WTC11 (cell line): ENCODE measurements around the gene HDAC9. TPM values are rescaled to one million over a fixed set of nuclear protein-coding genes. Genes with fewer than 3 reads are reported as not detected.

ENCODE experiments used
- ATAC-seq: fragments of 200-7000 bp; cut with Tn5 transposase; 2 replicates; pipeline ENCODE4 v1.10.0; 2021; ENCODE audit warnings: mild to moderate bottlenecking, moderate library complexity
- CTCF ChIA-PET: fragments of 300-600 bp; sonication (Branson Sonifier 250); formaldehyde crosslinking; loops from one replicate; lab custom pipeline; 2021; ENCODE audit warnings: antibody characterized with exemption; lab: Charles Lee
- POLR2A ChIA-PET: fragments of 350-600 bp; sonication (Branson Sonifier 250); formaldehyde crosslinking; loops from one replicate; lab custom pipeline; 2021; ENCODE audit warnings: antibody characterized with exemption; lab: Charles Lee
- DNase-seq: peaks from one replicate; pipeline ENCODE4 v3.0.0; 2021; ENCODE audit warnings: low spot score
- H3K27ac Mint-ChIP-seq: 2 replicates; pipeline ENCODE4 v1.8.0; 2021; ENCODE audit warnings: mixed read lengths
- H3K27me3 Mint-ChIP-seq: 2 replicates; pipeline ENCODE4 v1.8.0; 2021; ENCODE audit warnings: low read depth, mild to moderate bottlenecking, moderate library complexity, mixed read lengths
- H3K36me3 Mint-ChIP-seq: 2 replicates; pipeline ENCODE4 v1.8.0; 2021; ENCODE audit warnings: mixed read lengths
- H3K4me1 Mint-ChIP-seq: 2 replicates; pipeline ENCODE4 v1.8.0; 2022; ENCODE audit warnings: mixed read lengths
- H3K4me3 Mint-ChIP-seq: 2 replicates; pipeline ENCODE4 v1.8.0; 2021; ENCODE audit warnings: mild to moderate bottlenecking, moderate library complexity, mixed read lengths
- H3K9me3 Mint-ChIP-seq: 2 replicates; pipeline ENCODE4 v1.8.0; 2021; ENCODE audit warnings: mixed read lengths
- GABPB1 ChIP-seq: sonication (generic); formaldehyde crosslinking; IDR thresholded peaks from 2 replicates; pipeline ENCODE4 v1.8.1; 2023; ENCODE audit warnings: mild to moderate bottlenecking, missing genetic modification reagents
- GTF2I ChIP-seq: fragments of 250-450 bp; sonication (Bioruptor Pico); conservative IDR thresholded peaks from 2 replicates; pipeline ENCODE4 v1.4.0; 2021; ENCODE audit warnings: mild to moderate bottlenecking
- HMGA2 ChIP-seq: fragments of 250-450 bp; sonication (Bioruptor Pico); IDR thresholded peaks from 2 replicates; pipeline ENCODE4 v1.4.0; 2021; ENCODE audit warnings: mild to moderate bottlenecking, moderate library complexity
- JAZF1 ChIP-seq: fragments of 250-450 bp; sonication (Bioruptor Pico); IDR thresholded peaks from 2 replicates; pipeline ENCODE4 v1.9.0; 2021; ENCODE audit warnings: moderate library complexity, mild to moderate bottlenecking, inconsistent platforms
- JUN ChIP-seq: sonication (generic); formaldehyde crosslinking; IDR thresholded peaks from 2 replicates; pipeline ENCODE4 v1.8.0; 2023; ENCODE audit warnings: mild to moderate bottlenecking, missing genetic modification reagents
- NFYB ChIP-seq: sonication (generic); formaldehyde crosslinking; conservative IDR thresholded peaks from 2 replicates; pipeline ENCODE4 v1.8.0; 2022; ENCODE audit warnings: low read depth, missing genetic modification reagents
- OVOL2 ChIP-seq: fragments of 250-450 bp; sonication (Bioruptor Pico); IDR thresholded peaks from 2 replicates; pipeline ENCODE4 v1.9.0; 2021; ENCODE audit warnings: mild to moderate bottlenecking, borderline replicate concordance
- PRRX2 ChIP-seq: fragments of 250-450 bp; sonication (Bioruptor Pico); IDR thresholded peaks from 2 replicates; pipeline ENCODE4 v1.8.0; 2021; ENCODE audit warnings: mild to moderate bottlenecking
- SMAD3 ChIP-seq: sonication (generic); formaldehyde crosslinking; IDR thresholded peaks from 2 replicates; pipeline ENCODE4 v1.8.0; 2022; ENCODE audit warnings: missing genetic modification reagents, mild to moderate bottlenecking, borderline replicate concordance
- ZNF317 ChIP-seq: sonication (generic); formaldehyde crosslinking; IDR thresholded peaks from 2 replicates; pipeline ENCODE4 v1.8.1; 2023; ENCODE audit warnings: low read depth, mild to moderate bottlenecking, moderate library complexity, missing genetic modification reagents, borderline replicate concordance
- ZNF396 ChIP-seq: fragments of 250-450 bp; sonication (Bioruptor Pico); IDR thresholded peaks from 2 replicates; pipeline ENCODE4 v1.8.0; 2021; ENCODE audit warnings: mild to moderate bottlenecking, moderate library complexity, borderline replicate concordance
- ZNF671 ChIP-seq: fragments of 250-450 bp; sonication (Bioruptor Pico); IDR thresholded peaks from 2 replicates; pipeline ENCODE4 v1.8.0; 2021; ENCODE audit warnings: mild to moderate bottlenecking
- total RNA-seq: library from RNA; stranded (reverse); gene quantifications from 3 replicates; pipeline ENCODE4 v1.2.3, GENCODE V29; 2021
- TF ChIP-seq, protein P1 (sequence below): sonication (generic); formaldehyde crosslinking; IDR thresholded peaks from 2 replicates; pipeline ENCODE4 v1.8.1; 2022; ENCODE audit warnings: low read depth, missing genetic modification reagents, borderline replicate concordance
- TF ChIP-seq, protein P2 (sequence below): fragments of 250-450 bp; sonication (Bioruptor Pico); IDR thresholded peaks from 2 replicates; pipeline ENCODE4 v2.1.2; 2022; ENCODE audit warnings: mild to moderate bottlenecking, moderate library complexity
- TF ChIP-seq, protein P3 (sequence below): sonication (generic); formaldehyde crosslinking; conservative IDR thresholded peaks from 2 replicates; pipeline ENCODE4 v1.8.1; 2023; ENCODE audit warnings: mild to moderate bottlenecking, low read depth, missing genetic modification reagents, moderate library complexity
- TF ChIP-seq, protein P4 (sequence below): sonication (generic); formaldehyde crosslinking; IDR thresholded peaks from 2 replicates; pipeline ENCODE4 v1.8.1; 2022; ENCODE audit warnings: low read depth, mild to moderate bottlenecking, moderate library complexity, missing genetic modification reagents, borderline replicate concordance
- TF ChIP-seq, protein P5 (sequence below): sonication (generic); formaldehyde crosslinking; IDR thresholded peaks from 2 replicates; pipeline ENCODE4 v1.8.1; 2023; ENCODE audit warnings: mild to moderate bottlenecking, moderate library complexity, missing genetic modification reagents

The HDAC9 gene
- total RNA-seq, 1 experiment from 2014 or later = 18.8 TPM

DNA sequence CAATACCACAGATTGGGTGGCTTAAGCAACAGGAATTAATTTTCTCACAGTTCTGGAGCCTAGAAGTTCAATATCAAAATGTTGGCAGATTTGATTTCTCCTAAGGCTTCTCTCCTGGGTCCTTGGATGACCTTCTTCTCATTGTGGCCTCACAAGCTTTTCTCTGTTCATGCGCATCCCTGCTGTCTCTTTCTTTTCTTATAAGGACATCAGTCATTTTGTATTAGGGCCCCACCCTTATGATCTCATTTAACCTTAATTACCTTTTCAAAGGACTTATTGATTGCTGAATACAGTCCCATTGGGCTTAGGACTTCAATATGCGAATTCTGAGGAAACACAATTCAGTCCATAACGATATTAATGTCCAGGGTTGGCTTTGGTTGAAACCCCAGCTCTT is 285.4 kb downstream of the HDAC9 start:
- Mint-ChIP-seq H3K27ac (no peak overlapping the region), H3K4me3 (no peak overlapping the region), H3K36me3 (no peaks in the 10 kb centered on the region), H3K4me1 (peaks cover 3% of the 10 kb centered on the region; the same call in 1 of the 2 replicates), H3K27me3 (no peaks in the 10 kb centered on the region), H3K9me3 (no peaks in the 10 kb centered on the region)
- ChIA-PET CTCF (no interaction called here), POLR2A (no interaction called here)
- ATAC-seq (no peak), DNase-seq (no peak)
- TF ChIP-seq, protein P1, sequence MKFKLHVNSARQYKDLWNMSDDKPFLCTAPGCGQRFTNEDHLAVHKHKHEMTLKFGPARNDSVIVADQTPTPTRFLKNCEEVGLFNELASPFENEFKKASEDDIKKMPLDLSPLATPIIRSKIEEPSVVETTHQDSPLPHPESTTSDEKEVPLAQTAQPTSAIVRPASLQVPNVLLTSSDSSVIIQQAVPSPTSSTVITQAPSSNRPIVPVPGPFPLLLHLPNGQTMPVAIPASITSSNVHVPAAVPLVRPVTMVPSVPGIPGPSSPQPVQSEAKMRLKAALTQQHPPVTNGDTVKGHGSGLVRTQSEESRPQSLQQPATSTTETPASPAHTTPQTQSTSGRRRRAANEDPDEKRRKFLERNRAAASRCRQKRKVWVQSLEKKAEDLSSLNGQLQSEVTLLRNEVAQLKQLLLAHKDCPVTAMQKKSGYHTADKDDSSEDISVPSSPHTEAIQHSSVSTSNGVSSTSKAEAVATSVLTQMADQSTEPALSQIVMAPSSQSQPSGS = no peak
- TF ChIP-seq SMAD3 (CRISPR knock-in tag) (no peak), JAZF1 (CRISPR knock-in tag) (no peak)

DNA sequence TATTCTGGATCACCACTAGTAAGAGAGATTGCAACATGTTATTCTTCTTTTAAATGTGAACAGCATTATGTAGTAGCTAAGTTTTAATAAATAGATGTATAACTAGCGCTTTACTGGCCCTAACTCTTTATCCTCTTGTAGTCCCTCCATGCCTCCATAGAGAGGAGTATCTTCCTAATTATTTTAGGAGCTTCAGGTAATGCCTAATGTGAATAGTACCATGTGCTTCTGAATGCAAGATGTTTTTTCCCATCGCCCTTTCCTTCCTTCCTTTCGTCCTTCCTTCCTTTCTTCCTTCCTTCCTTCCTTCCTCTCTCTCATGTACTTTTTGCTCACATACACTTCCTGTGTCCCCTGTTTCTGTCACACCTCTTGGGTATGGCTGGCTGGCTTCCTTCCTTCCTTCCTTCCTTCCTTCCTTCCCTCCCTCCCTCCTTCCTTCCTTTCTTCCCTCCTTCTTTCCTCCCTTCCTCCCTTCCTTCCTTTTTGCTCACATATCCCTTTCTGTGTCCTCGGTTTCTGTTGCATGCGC is 290.7 kb downstream of the HDAC9 start:
- no peaks in the 10 kb centered on the region for H3K36me3 Mint-ChIP-seq
- H3K9me3 Mint-ChIP-seq = no peaks in the 10 kb centered on the region
- CTCF ChIA-PET = no interaction called here
- no peaks in the 10 kb centered on the region for H3K4me1 Mint-ChIP-seq
- no peak overlapping the region for H3K27ac Mint-ChIP-seq
- DNase-seq = no peak
- no peak overlapping the region for H3K4me3 Mint-ChIP-seq
- TF ChIP-seq, protein P2, sequence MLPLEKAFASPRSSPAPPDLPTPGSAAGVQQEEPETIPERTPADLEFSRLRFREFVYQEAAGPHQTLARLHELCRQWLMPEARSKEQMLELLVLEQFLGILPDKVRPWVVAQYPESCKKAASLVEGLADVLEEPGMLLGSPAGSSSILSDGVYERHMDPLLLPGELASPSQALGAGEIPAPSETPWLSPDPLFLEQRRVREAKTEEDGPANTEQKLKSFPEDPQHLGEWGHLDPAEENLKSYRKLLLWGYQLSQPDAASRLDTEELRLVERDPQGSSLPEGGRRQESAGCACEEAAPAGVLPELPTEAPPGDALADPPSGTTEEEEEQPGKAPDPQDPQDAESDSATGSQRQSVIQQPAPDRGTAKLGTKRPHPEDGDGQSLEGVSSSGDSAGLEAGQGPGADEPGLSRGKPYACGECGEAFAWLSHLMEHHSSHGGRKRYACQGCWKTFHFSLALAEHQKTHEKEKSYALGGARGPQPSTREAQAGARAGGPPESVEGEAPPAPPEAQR (CRISPR knock-in tag) = no peak
- no peak for TF ChIP-seq GTF2I (CRISPR knock-in tag)
- TF ChIP-seq, protein P3, sequence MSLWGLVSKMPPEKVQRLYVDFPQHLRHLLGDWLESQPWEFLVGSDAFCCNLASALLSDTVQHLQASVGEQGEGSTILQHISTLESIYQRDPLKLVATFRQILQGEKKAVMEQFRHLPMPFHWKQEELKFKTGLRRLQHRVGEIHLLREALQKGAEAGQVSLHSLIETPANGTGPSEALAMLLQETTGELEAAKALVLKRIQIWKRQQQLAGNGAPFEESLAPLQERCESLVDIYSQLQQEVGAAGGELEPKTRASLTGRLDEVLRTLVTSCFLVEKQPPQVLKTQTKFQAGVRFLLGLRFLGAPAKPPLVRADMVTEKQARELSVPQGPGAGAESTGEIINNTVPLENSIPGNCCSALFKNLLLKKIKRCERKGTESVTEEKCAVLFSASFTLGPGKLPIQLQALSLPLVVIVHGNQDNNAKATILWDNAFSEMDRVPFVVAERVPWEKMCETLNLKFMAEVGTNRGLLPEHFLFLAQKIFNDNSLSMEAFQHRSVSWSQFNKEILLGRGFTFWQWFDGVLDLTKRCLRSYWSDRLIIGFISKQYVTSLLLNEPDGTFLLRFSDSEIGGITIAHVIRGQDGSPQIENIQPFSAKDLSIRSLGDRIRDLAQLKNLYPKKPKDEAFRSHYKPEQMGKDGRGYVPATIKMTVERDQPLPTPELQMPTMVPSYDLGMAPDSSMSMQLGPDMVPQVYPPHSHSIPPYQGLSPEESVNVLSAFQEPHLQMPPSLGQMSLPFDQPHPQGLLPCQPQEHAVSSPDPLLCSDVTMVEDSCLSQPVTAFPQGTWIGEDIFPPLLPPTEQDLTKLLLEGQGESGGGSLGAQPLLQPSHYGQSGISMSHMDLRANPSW (CRISPR knock-in tag) = no peak
- TF ChIP-seq, all 79 proteins: peak for 0
- ATAC-seq = no peak
- no peaks in the 10 kb centered on the region for H3K27me3 Mint-ChIP-seq
- POLR2A ChIA-PET = no interaction called here

DNA sequence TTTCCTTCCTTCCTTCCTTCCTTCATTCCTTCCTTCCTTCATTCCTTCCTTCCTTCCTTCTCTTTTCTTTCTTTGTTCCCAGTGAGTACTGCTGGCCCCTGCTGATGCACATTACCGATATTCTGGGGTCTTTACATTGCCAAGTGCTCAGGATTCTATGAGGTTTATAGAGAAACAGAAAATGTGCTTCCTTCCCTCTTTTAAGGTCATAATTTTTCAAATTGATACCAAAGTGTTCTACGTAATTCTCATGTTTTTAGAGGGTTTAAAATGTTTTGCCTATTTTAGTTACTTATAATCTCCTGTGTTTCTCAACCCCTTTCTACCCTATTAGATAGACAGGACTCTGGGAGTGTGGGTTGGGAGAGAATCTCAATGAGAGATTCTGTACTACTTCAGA is 291.2 kb downstream of the HDAC9 start:
- DNase-seq (no peak), ATAC-seq (no peak)
- no peaks in the 10 kb centered on the region for H3K36me3 Mint-ChIP-seq
- H3K27ac Mint-ChIP-seq = no peak overlapping the region
- TF ChIP-seq, protein P4, sequence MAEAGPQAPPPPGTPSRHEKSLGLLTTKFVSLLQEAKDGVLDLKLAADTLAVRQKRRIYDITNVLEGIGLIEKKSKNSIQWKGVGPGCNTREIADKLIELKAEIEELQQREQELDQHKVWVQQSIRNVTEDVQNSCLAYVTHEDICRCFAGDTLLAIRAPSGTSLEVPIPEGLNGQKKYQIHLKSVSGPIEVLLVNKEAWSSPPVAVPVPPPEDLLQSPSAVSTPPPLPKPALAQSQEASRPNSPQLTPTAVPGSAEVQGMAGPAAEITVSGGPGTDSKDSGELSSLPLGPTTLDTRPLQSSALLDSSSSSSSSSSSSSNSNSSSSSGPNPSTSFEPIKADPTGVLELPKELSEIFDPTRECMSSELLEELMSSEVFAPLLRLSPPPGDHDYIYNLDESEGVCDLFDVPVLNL (CRISPR knock-in tag) = no peak
- TF ChIP-seq OVOL2 (CRISPR knock-in tag) = no peak
- H3K4me1 Mint-ChIP-seq = no peaks in the 10 kb centered on the region
- no peaks in the 10 kb centered on the region for H3K9me3 Mint-ChIP-seq
- H3K27me3 Mint-ChIP-seq = no peaks in the 10 kb centered on the region
- CTCF ChIA-PET = no interaction called here
- POLR2A ChIA-PET = no interaction called here
- no peak overlapping the region for H3K4me3 Mint-ChIP-seq

DNA sequence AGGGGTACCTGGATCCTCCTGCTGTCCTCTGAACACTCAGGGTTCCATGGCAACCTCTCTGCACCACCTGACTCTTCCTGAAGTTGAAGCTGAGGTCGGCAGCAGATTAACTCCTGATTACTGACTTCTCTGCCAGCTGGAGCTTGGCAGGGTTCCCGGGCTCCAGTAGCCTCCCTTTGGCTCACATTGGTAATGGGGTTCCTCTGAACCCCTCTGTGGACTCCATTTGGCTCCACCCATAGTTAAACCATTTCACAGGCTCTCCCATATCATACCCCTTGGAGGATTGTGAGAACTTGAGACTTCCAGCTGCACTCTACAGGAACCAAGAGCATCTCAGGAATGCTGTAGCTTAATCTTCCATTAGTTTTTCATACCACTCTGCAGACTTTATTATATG is 292.5 kb downstream of the HDAC9 start:
- CTCF ChIA-PET = no interaction called here
- Mint-ChIP-seq H3K27me3 (no peaks in the 10 kb centered on the region), H3K4me3 (no peak overlapping the region), H3K4me1 (peaks cover 5% of the 10 kb centered on the region), H3K9me3 (no peaks in the 10 kb centered on the region), H3K27ac (no peak overlapping the region), H3K36me3 (no peaks in the 10 kb centered on the region)
- ATAC-seq (no peak), DNase-seq (no peak)
- POLR2A ChIA-PET = no interaction called here
- TF ChIP-seq, protein P3 (CRISPR knock-in tag) = no peak
- TF ChIP-seq PRRX2 (CRISPR knock-in tag) (no peak), ZNF317 (CRISPR knock-in tag) (no peak), HMGA2 (no peak), ZNF671 (CRISPR knock-in tag) (no peak), GTF2I (CRISPR knock-in tag) (no peak), ZNF396 (CRISPR knock-in tag) (no peak), GABPB1 (CRISPR knock-in tag) (no peak), NFYB (CRISPR knock-in tag) (no peak), JUN (CRISPR knock-in tag) (no peak), OVOL2 (CRISPR knock-in tag) (no peak)
- TF ChIP-seq, protein P5, sequence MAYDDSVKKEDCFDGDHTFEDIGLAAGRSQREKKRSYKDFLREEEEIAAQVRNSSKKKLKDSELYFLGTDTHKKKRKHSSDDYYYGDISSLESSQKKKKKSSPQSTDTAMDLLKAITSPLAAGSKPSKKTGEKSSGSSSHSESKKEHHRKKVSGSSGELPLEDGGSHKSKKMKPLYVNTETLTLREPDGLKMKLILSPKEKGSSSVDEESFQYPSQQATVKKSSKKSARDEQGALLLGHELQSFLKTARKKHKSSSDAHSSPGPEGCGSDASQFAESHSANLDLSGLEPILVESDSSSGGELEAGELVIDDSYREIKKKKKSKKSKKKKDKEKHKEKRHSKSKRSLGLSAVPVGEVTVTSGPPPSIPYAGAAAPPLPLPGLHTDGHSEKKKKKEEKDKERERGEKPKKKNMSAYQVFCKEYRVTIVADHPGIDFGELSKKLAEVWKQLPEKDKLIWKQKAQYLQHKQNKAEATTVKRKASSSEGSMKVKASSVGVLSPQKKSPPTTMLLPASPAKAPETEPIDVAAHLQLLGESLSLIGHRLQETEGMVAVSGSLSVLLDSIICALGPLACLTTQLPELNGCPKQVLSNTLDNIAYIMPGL (CRISPR knock-in tag) = no peak
